Gastroesophageal sphincter (tissue), 3 donors: ENCODE results near the gene RPS5.

ENCODE experiments used
- EP300 ChIP-seq: sonication (generic); formaldehyde crosslinking; IDR thresholded peaks from one replicate; pipeline ENCODE4 v1.6.1; 2017; ENCODE audit warnings: antibody characterized with exemption, mild to moderate bottlenecking
- POLR2A ChIP-seq, 2 donors: fragments of 450-650 bp; IDR thresholded peaks; one replicate each; pipeline ENCODE4 v1.6.1; 2017; ENCODE audit warnings: antibody characterized with exemption in 2 of 2, mild to moderate bottlenecking in 2 of 2, moderate library complexity in 1 of 2
- TF ChIP-seq, protein P1 (sequence below), 4 experiments: fragments of 200-600 bp in 2 of 4; fragments of 450-650 bp in 2 of 4; sonication (generic) in 1 of 4; IDR thresholded peaks; one replicate each; pipeline ENCODE4 v1.5.1; 2017 to 2019; ENCODE audit warnings: antibody characterized with exemption in 4 of 4, mild to moderate bottlenecking in 2 of 4, moderate library complexity in 2 of 4

DNA sequence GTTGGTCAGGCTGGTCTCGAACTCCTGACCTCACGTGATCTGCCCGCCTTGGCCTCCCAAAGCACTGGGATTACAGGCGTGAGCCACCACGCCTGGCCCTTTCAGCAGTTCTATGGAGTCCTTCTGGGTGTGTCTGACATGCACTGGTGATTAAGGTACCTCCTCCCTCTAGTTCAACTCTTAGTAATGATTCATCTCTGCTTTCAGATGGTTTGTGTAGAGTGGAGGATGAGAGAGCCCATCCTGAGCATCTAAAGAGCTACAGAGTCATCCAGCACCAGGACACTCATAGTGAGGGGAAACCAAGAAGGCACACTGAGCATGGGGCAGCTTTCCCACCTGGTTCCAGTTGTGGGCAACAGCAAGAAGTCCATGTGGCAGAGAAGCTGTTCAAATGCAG lies 29.5 kb downstream of the RPS5 start:
- TF ChIP-seq POLR2A (IDR thresholded peaks at IDR 0.05) (no peak), EP300 (no peak)
- TF ChIP-seq, protein P1, sequence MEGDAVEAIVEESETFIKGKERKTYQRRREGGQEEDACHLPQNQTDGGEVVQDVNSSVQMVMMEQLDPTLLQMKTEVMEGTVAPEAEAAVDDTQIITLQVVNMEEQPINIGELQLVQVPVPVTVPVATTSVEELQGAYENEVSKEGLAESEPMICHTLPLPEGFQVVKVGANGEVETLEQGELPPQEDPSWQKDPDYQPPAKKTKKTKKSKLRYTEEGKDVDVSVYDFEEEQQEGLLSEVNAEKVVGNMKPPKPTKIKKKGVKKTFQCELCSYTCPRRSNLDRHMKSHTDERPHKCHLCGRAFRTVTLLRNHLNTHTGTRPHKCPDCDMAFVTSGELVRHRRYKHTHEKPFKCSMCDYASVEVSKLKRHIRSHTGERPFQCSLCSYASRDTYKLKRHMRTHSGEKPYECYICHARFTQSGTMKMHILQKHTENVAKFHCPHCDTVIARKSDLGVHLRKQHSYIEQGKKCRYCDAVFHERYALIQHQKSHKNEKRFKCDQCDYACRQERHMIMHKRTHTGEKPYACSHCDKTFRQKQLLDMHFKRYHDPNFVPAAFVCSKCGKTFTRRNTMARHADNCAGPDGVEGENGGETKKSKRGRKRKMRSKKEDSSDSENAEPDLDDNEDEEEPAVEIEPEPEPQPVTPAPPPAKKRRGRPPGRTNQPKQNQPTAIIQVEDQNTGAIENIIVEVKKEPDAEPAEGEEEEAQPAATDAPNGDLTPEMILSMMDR (IDR thresholded peaks at IDR 0.05), result no peak
